Osteoblast (primary cell): ENCODE results near the gene GSE1. TPM values are rescaled to one million over a fixed set of nuclear protein-coding genes. Genes with fewer than 3 reads are reported as not detected.

Source experiments
- DNase-seq: peaks from one replicate; pipeline ENCODE4 v3.0.0; 2011; ENCODE audit warnings: low spot score, mixed read lengths; ENCODE audit not compliant: insufficient read length; ENCODE audit errors: missing footprints
- H2AFZ ChIP-seq: 2 replicates; pipeline ENCODE4 v1.6.0; 2011; ENCODE audit warnings: mild to moderate bottlenecking, low read length
- H3K27ac ChIP-seq: 2 replicates; pipeline ENCODE4 v1.5.1; 2011; ENCODE audit warnings: mild to moderate bottlenecking, low read depth, low read length, moderate library complexity
- H3K27me3 ChIP-seq: 2 replicates; pipeline ENCODE4 v1.6.0; 2012; ENCODE audit warnings: mild to moderate bottlenecking, control low read depth, inconsistent platforms, low read length, moderate library complexity; ENCODE audit not compliant: insufficient read depth
- H3K36me3 ChIP-seq: 2 replicates; pipeline ENCODE4 v1.5.1; 2011; ENCODE audit warnings: mild to moderate bottlenecking, low read length, control low read depth, moderate library complexity; ENCODE audit not compliant: insufficient read depth
- H3K4me1 ChIP-seq: 2 replicates; pipeline ENCODE4 v1.5.1; 2011; ENCODE audit warnings: mild to moderate bottlenecking, low read length, control low read depth, moderate library complexity; ENCODE audit not compliant: insufficient read depth
- H3K4me2 ChIP-seq: 2 replicates; pipeline ENCODE4 v1.6.0; 2011; ENCODE audit warnings: mild to moderate bottlenecking, low read length; ENCODE audit not compliant: insufficient read depth
- H3K4me3 ChIP-seq: fragments of 200-600 bp; sonication (generic); 3 replicates; pipeline ENCODE4 v1.5.1; 2012; ENCODE audit warnings: mild to moderate bottlenecking, low read length, inconsistent platforms; ENCODE audit not compliant: insufficient read depth
- H3K79me2 ChIP-seq: 2 replicates; pipeline ENCODE4 v1.6.0; 2012; ENCODE audit warnings: mild to moderate bottlenecking, low read length, control low read depth, inconsistent platforms; ENCODE audit not compliant: insufficient read depth
- H3K9me3 ChIP-seq: 2 replicates; pipeline ENCODE4 v1.5.1; 2011; ENCODE audit warnings: low read depth, low read length, control low read depth
- H4K20me1 ChIP-seq: 2 replicates; pipeline ENCODE4 v1.6.0; 2012; ENCODE audit warnings: mild to moderate bottlenecking, low read length, control low read depth; ENCODE audit not compliant: insufficient read depth
- CTCF ChIP-seq: IDR thresholded peaks from 2 replicates; pipeline ENCODE4 v1.5.1; 2011; ENCODE audit warnings: mild to moderate bottlenecking, low read depth, low read length, moderate library complexity; ENCODE audit errors: extremely low read depth
- small RNA-seq: library from RNA; depleted of rRNA; stranded (forward); fragments of <200 nt; gene quantifications from one replicate; pipeline ENCODE3, GENCODE V24; 2012
- total RNA-seq: library from RNA; depleted of rRNA; stranded (reverse); fragments of >200 nt; gene quantifications from 2 replicates; pipeline ENCODE4 v1.2.3, GENCODE V29; 2012

Gene GSE1
- total RNA-seq, 1 donor = 49.6 TPM

- Histone ChIP-seq H2AFZ (no peak overlapping the region), H3K4me2 (no peak overlapping the region), H4K20me1 (no peaks in the 10 kb centered on the region), H3K27ac (no peak overlapping the region), H3K4me3 (no peak overlapping the region), H3K36me3 (no peaks in the 10 kb centered on the region), H3K79me2 (no peaks in the 10 kb centered on the region), H3K4me1 (no peaks in the 10 kb centered on the region), H3K9me3 (no peaks in the 10 kb centered on the region), H3K27me3 (no peaks in the 10 kb centered on the region)
- DNase-seq = peak; percentile 84
- TF ChIP-seq CTCF = no peak
Measured at GRCh38 chr16:85724126-85724879, 111.2 kb downstream of the GSE1 start.

GRCh38 chr16:85724936-85725335 lies 111.8 kb downstream of the GSE1 start:
- no peaks in the 10 kb centered on the region for H3K27me3 ChIP-seq
- H2AFZ ChIP-seq = no peak overlapping the region
- H4K20me1 ChIP-seq = no peaks in the 10 kb centered on the region
- no peaks in the 10 kb centered on the region for H3K9me3 ChIP-seq
- H3K27ac ChIP-seq = no peak overlapping the region
- H3K4me3 ChIP-seq = no peak overlapping the region
- DNase-seq = peak; percentile 6
- no peak overlapping the region for H3K4me2 ChIP-seq
- no peaks in the 10 kb centered on the region for H3K4me1 ChIP-seq
- TF ChIP-seq CTCF = no peak
- no peaks in the 10 kb centered on the region for H3K36me3 ChIP-seq
- H3K79me2 ChIP-seq = no peaks in the 10 kb centered on the region

Small RNA genes within 50 kb of the gene (small RNA-seq; reads per million reads assigned to genes)
- not detected for gene RN7SL381P

Other genes with a start within 250 kb of the GSE1 start
- gene GINS2, start 75.6 kb downstream of the GSE1 start, total RNA-seq = 1.2 and 1.8 TPM in 2 replicates
- gene C16orf74, start 137.8 kb downstream of the GSE1 start, total RNA-seq = 0.59 and 0.72 TPM in 2 replicates
- 28.6 and 30.1 TPM in 2 replicates for gene EMC8, start 186.2 kb downstream of the GSE1 start, total RNA-seq
- 277 and 297 TPM in 2 replicates for gene COX4I1, start 186.4 kb downstream of the GSE1 start, total RNA-seq